Fibroblast of villous mesenchyme (primary cell): Measurements from ENCODE around the gene SYNC. TPM values are rescaled to one million over a fixed set of nuclear protein-coding genes. Genes with fewer than 3 reads are reported as not detected.
"Not testable (repeated sequence)": the region's sequence is repeated elsewhere in the genome, so short reads cannot be mapped to it uniquely, and the experiment has no call there.

Source experiments
- DNase-seq: peaks from one replicate; pipeline ENCODE4 v3.0.0-alpha.2; 2010; ENCODE audit warnings: low read depth
- H3K4me3 ChIP-seq: 2 replicates; pipeline ENCODE4 v1.5.1; 2011; ENCODE audit warnings: low read depth, mild to moderate bottlenecking, low read length
- CTCF ChIP-seq: IDR thresholded peaks from 2 replicates; pipeline ENCODE4 v1.5.1; 2012; ENCODE audit warnings: low read depth, mild to moderate bottlenecking, low read length; ENCODE audit not compliant: insufficient read depth
- total RNA-seq: library from RNA; depleted of rRNA; stranded (reverse); fragments of >200 nt; gene quantifications from 2 replicates; pipeline ENCODE4 v1.2.3, GENCODE V29; 2012

The SYNC gene
- total RNA-seq, 1 donor: 72.5 TPM

- no peak overlapping the region for H3K4me3 ChIP-seq
- no peak for TF ChIP-seq CTCF
- no peak for DNase-seq
Observed at GRCh38 chr1:32680642-32681041, 21.9 kb downstream of the SYNC start.

GRCh38 chr1:32679993-32680392 is 22.6 kb downstream of the SYNC start:
- DNase-seq, H3K4me3 ChIP-seq: not testable (repeated sequence)

GRCh38 chr1:32676945-32677344 is 25.6 kb downstream of the SYNC start:
- no peak for DNase-seq
- no peak overlapping the region for H3K4me3 ChIP-seq
- no peak for TF ChIP-seq CTCF

- DNase-seq: not testable (repeated sequence)
Observed at GRCh38 chr1:32668716-32669115, 33.9 kb downstream of the SYNC start.

GRCh38 chr1:32666901-32667566 is 35.5 kb downstream of the SYNC start:
- DNase-seq: no peak
- no peak for TF ChIP-seq CTCF
- no peak overlapping the region for H3K4me3 ChIP-seq

More at GRCh38 chr1:32668716-32669115, 33.9 kb downstream of the SYNC start:
- not testable (repeated sequence) for H3K4me3 ChIP-seq

- no peak for TF ChIP-seq CTCF
- no peak overlapping the region for H3K4me3 ChIP-seq
- DNase-seq: no peak
Observed at GRCh38 chr1:32665915-32666314, 36.7 kb downstream of the SYNC start.

- no peak for DNase-seq
- H3K4me3 ChIP-seq: no peak overlapping the region
Observed at GRCh38 chr1:32659581-32659980, 43.0 kb downstream of the SYNC start.

More at GRCh38 chr1:32659581-32659980, 43.0 kb downstream of the SYNC start:
- no peak for TF ChIP-seq CTCF
